A673 (cell line): Measurements from ENCODE around the gene HOXD4.

ENCODE experiments used
- EZH2 ChIP-seq: fragments of 200-600 bp; sonication (generic); IDR thresholded peaks from 2 replicates; pipeline ENCODE4 v1.6.1; 2017; ENCODE audit warnings: borderline replicate concordance, low read depth, mild to moderate bottlenecking, mixed read lengths, antibody characterized with exemption, low read length; ENCODE audit not compliant: poor library complexity, severe bottlenecking
- TF ChIP-seq, protein P1 (sequence below): fragments of 300-800, 200-600 bp; sonication (generic); conservative IDR thresholded peaks from 2 replicates; pipeline ENCODE4 v1.5.1; 2017; ENCODE audit warnings: low read depth, mild to moderate bottlenecking, antibody characterized with exemption, low read length, moderate library complexity, mixed read lengths

DNA sequence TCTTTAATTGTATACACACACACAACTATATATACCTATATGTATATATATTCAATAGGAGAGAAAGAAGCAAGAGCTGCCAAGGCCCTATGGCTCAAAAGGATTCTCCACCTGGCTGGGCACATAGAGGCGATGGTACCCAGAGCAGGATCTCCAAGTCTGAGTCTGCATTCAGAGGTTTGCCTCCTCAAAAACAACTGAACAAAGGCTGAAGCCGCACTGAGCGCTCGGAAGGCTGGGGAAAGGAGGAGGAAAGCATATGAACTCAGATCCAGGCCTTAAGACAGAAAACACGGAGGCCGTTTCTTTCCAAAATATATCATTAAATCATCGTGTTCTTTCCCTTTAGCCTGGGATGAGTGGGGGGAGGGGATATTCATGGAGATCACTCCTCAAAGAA lies 48.2 kb upstream of the HOXD4 start:
- TF ChIP-seq, protein P1, sequence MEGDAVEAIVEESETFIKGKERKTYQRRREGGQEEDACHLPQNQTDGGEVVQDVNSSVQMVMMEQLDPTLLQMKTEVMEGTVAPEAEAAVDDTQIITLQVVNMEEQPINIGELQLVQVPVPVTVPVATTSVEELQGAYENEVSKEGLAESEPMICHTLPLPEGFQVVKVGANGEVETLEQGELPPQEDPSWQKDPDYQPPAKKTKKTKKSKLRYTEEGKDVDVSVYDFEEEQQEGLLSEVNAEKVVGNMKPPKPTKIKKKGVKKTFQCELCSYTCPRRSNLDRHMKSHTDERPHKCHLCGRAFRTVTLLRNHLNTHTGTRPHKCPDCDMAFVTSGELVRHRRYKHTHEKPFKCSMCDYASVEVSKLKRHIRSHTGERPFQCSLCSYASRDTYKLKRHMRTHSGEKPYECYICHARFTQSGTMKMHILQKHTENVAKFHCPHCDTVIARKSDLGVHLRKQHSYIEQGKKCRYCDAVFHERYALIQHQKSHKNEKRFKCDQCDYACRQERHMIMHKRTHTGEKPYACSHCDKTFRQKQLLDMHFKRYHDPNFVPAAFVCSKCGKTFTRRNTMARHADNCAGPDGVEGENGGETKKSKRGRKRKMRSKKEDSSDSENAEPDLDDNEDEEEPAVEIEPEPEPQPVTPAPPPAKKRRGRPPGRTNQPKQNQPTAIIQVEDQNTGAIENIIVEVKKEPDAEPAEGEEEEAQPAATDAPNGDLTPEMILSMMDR = no peak
- TF ChIP-seq EZH2 = no peak
